HEK293 (cell line): ENCODE results near the gene TLL1.

Experiments used
- CTCF ChIA-PET: fragments of 350-600 bp; formaldehyde crosslinking; extraction: SDS; loops from one replicate; lab custom pipeline; 2021; ENCODE audit warnings: antibody characterized with exemption; lab: Yijun Ruan, JAX
- POLR2A ChIA-PET: fragments of 300-600 bp; formaldehyde crosslinking; extraction: SDS; loops from one replicate; lab custom pipeline; 2020; ENCODE audit warnings: antibody characterized with exemption, inconsistent platforms; lab: Yijun Ruan, JAX
- H3K27ac ChIP-seq: fragments of 200-500 bp; sonication (Bioruptor generic); 2 replicates; pipeline ENCODE4 v1.5.1; 2014; ENCODE audit warnings: low read depth, low read length, control low read depth, inconsistent platforms; ENCODE audit errors: extremely low read depth
- H3K36me3 ChIP-seq, 2 experiments: fragments of 200-500 bp in 1 of 2; sonication (Bioruptor generic) in 1 of 2; 1 replicate in 1 of 2; 2 replicates in 1 of 2; pipeline ENCODE4 v1.5.1; 2014 to 2017; ENCODE audit warnings: inconsistent platforms in 2 of 2, low read length in 2 of 2; ENCODE audit not compliant: control insufficient read depth in 2 of 2, insufficient read depth in 1 of 2
- H3K4me1 ChIP-seq: fragments of 200-500 bp; sonication (Bioruptor generic); 2 replicates; pipeline ENCODE4 v1.5.1; 2014; ENCODE audit warnings: mild to moderate bottlenecking, low read length, inconsistent platforms; ENCODE audit not compliant: control insufficient read depth, insufficient read depth
- H3K4me3 ChIP-seq: 2 replicates; pipeline ENCODE4 v1.5.1; 2011; ENCODE audit warnings: low read depth, mild to moderate bottlenecking, control low read depth, low read length, moderate library complexity
- H3K9me3 ChIP-seq: fragments of 200-500 bp; sonication (Bioruptor generic); 2 replicates; pipeline ENCODE4 v1.5.1; 2014; ENCODE audit warnings: low read depth, low read length, inconsistent platforms; ENCODE audit not compliant: control insufficient read depth, insufficient read depth
- BCL11A ChIP-seq: fragments of 450-650 bp; formaldehyde crosslinking; IDR thresholded peaks from 2 replicates; pipeline ENCODE4 v1.5.1; 2016; ENCODE audit warnings: low read depth, missing biosample characterization, missing genetic modification characterization
- BCL11B ChIP-seq: fragments of 450-650 bp; formaldehyde crosslinking; IDR thresholded peaks from 2 replicates; pipeline ENCODE4 v1.5.1; 2016; ENCODE audit warnings: low read depth, missing biosample characterization, missing genetic modification characterization
- GLIS2 ChIP-seq: fragments of 450-650 bp; formaldehyde crosslinking; IDR thresholded peaks from 2 replicates; pipeline ENCODE4 v1.5.1; 2016; ENCODE audit warnings: missing biosample characterization, missing genetic modification characterization
- HOXA7 ChIP-seq: sonication (generic); formaldehyde crosslinking; IDR thresholded peaks from 2 replicates; pipeline ENCODE4 v1.8.1; 2022; ENCODE audit warnings: missing genetic modification reagents, borderline replicate concordance
- KLF1 ChIP-seq: fragments of 450-650 bp; formaldehyde crosslinking; IDR thresholded peaks from 2 replicates; pipeline ENCODE4 v1.5.1; 2016; ENCODE audit warnings: missing biosample characterization, missing genetic modification characterization
- PRDM4 ChIP-seq: fragments of 450-650 bp; formaldehyde crosslinking; IDR thresholded peaks from 2 replicates; pipeline ENCODE4 v1.5.1; 2017; ENCODE audit warnings: missing biosample characterization, missing genetic modification characterization
- YY2 ChIP-seq: fragments of 450-650 bp; formaldehyde crosslinking; IDR thresholded peaks from 2 replicates; pipeline ENCODE4 v1.5.1; 2016; ENCODE audit warnings: missing biosample characterization, missing genetic modification characterization
- ZFP69B ChIP-seq: fragments of 450-650 bp; formaldehyde crosslinking; IDR thresholded peaks from 2 replicates; pipeline ENCODE4 v1.5.1; 2016; ENCODE audit warnings: missing biosample characterization, missing genetic modification characterization
- ZNF133 ChIP-seq: fragments of 450-650 bp; formaldehyde crosslinking; IDR thresholded peaks from 2 replicates; pipeline ENCODE4 v1.5.1; 2016; ENCODE audit warnings: missing biosample characterization, missing genetic modification characterization
- ZNF211 ChIP-seq: fragments of 450-650 bp; formaldehyde crosslinking; IDR thresholded peaks from 2 replicates; pipeline ENCODE4 v1.5.1; 2016; ENCODE audit warnings: low read depth, missing biosample characterization, missing genetic modification characterization
- ZNF223 ChIP-seq: fragments of 450-650 bp; formaldehyde crosslinking; IDR thresholded peaks from 2 replicates; pipeline ENCODE4 v1.5.1; 2016; ENCODE audit warnings: missing biosample characterization, missing genetic modification characterization
- ZNF280D ChIP-seq: fragments of 450-650 bp; formaldehyde crosslinking; IDR thresholded peaks from 2 replicates; pipeline ENCODE4 v1.5.1; 2016; ENCODE audit warnings: missing biosample characterization, missing genetic modification characterization
- ZNF391 ChIP-seq: fragments of 450-650 bp; formaldehyde crosslinking; IDR thresholded peaks from 2 replicates; pipeline ENCODE4 v1.5.1; 2016; ENCODE audit warnings: low read depth, missing biosample characterization, missing genetic modification characterization, borderline replicate concordance
- ZNF514 ChIP-seq: fragments of 450-650 bp; formaldehyde crosslinking; IDR thresholded peaks from 2 replicates; pipeline ENCODE4 v1.5.1; 2016; ENCODE audit warnings: missing biosample characterization, missing genetic modification characterization
- ZNF610 ChIP-seq: fragments of 450-650 bp; formaldehyde crosslinking; IDR thresholded peaks from 2 replicates; pipeline ENCODE4 v1.5.1; 2016; ENCODE audit warnings: missing biosample characterization, missing genetic modification characterization, borderline replicate concordance
- ZNF76 ChIP-seq: fragments of 450-650 bp; formaldehyde crosslinking; IDR thresholded peaks from 2 replicates; pipeline ENCODE4; 2016; ENCODE audit warnings: low read depth, missing biosample characterization, missing genetic modification characterization, borderline replicate concordance
- ZNF777 ChIP-seq: fragments of 450-650 bp; formaldehyde crosslinking; IDR thresholded peaks from 2 replicates; pipeline ENCODE4 v1.5.1; 2017; ENCODE audit warnings: missing biosample characterization, missing genetic modification characterization, borderline replicate concordance
- TF ChIP-seq, protein P1 (sequence below): fragments of 450-650 bp; formaldehyde crosslinking; IDR thresholded peaks from 2 replicates; pipeline ENCODE4 v1.5.1; 2016; ENCODE audit warnings: missing biosample characterization, missing genetic modification characterization
- TF ChIP-seq, protein P2 (sequence below): IDR thresholded peaks from 2 replicates; pipeline ENCODE4 v1.6.1; 2011; ENCODE audit warnings: mild to moderate bottlenecking, low read depth, low read length, borderline replicate concordance
- TF ChIP-seq, protein P3 (sequence below): fragments of 450-650 bp; formaldehyde crosslinking; IDR thresholded peaks from 2 replicates; pipeline ENCODE4 v1.5.1; 2017; ENCODE audit warnings: missing biosample characterization, missing genetic modification characterization

TLL1 gene

DNA sequence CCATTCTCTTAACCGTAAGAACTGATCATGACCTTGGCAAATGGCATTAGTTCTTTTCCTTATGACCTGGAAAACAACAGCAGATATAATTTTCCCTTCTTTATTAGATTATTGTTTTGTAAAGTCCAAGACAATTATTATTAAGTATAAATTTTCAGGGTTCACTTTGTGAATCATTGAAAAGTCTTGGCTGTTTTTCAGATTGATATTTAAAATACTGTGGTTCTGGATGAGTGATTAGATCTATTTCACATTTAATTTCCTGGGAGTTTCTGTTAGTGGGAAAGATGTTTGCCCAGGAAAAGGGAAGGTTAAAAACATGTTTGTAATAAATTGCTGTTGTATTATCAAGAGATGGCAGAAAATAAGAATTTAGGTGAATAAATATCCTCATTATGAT lies 194.9 kb downstream of the TLL1 start:
- no peak overlapping the region for H3K4me3 ChIP-seq
- TF ChIP-seq ZFP69B (tag by site-specific recombination): no peak
- TF ChIP-seq, all 188 proteins: peak for 0
- Histone ChIP-seq H3K27ac (no peak overlapping the region), H3K9me3 (no peaks in the 10 kb centered on the region), H3K4me1 (no peaks in the 10 kb centered on the region), H3K36me3 (no peaks in the 10 kb centered on the region)
- CTCF ChIA-PET: no interaction called here
- POLR2A ChIA-PET: no interaction called here

- POLR2A ChIA-PET: no interaction called here
- H3K9me3 ChIP-seq: no peaks in the 10 kb centered on the region
- H3K36me3 ChIP-seq: no peaks in the 10 kb centered on the region
- H3K4me3 ChIP-seq: no peak overlapping the region
- TF ChIP-seq ZFP69B (tag by site-specific recombination) (no peak), ZNF391 (no peak), BCL11A (tag by site-specific recombination) (no peak), ZNF133 (tag by site-specific recombination) (no peak), ZNF223 (tag by site-specific recombination) (no peak), ZNF514 (tag by site-specific recombination) (no peak), ZNF777 (tag by site-specific recombination) (no peak), PRDM4 (no peak), KLF1 (tag by site-specific recombination) (no peak), ZNF610 (no peak), BCL11B (tag by site-specific recombination) (no peak), YY2 (no peak), HOXA7 (CRISPR knock-in tag) (no peak), ZNF76 (no peak), ZNF211 (tag by site-specific recombination) (no peak), ZNF280D (tag by site-specific recombination) (no peak), GLIS2 (tag by site-specific recombination) (no peak)
- TF ChIP-seq, protein P1, sequence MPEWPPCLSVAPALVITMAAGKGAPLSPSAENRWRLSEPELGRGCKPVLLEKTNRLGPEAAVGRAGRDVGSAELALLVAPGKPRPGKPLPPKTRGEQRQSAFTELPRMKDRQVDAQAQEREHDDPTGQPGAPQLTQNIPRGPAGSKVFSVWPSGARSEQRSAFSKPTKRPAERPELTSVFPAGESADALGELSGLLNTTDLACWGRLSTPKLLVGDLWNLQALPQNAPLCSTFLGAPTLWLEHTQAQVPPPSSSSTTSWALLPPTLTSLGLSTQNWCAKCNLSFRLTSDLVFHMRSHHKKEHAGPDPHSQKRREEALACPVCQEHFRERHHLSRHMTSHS: no peak
- TF ChIP-seq, protein P2, sequence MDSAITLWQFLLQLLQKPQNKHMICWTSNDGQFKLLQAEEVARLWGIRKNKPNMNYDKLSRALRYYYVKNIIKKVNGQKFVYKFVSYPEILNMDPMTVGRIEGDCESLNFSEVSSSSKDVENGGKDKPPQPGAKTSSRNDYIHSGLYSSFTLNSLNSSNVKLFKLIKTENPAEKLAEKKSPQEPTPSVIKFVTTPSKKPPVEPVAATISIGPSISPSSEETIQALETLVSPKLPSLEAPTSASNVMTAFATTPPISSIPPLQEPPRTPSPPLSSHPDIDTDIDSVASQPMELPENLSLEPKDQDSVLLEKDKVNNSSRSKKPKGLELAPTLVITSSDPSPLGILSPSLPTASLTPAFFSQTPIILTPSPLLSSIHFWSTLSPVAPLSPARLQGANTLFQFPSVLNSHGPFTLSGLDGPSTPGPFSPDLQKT: no peak
- TF ChIP-seq, protein P3, sequence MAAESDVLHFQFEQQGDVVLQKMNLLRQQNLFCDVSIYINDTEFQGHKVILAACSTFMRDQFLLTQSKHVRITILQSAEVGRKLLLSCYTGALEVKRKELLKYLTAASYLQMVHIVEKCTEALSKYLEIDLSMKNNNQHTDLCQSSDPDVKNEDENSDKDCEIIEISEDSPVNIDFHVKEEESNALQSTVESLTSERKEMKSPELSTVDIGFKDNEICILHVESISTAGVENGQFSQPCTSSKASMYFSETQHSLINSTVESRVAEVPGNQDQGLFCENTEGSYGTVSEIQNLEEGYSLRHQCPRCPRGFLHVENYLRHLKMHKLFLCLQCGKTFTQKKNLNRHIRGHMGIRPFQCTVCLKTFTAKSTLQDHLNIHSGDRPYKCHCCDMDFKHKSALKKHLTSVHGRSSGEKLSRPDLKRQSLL: no peak
- TF ChIP-seq, all 188 proteins: peak for 0
- CTCF ChIA-PET: no interaction called here
- H3K27ac ChIP-seq: no peak overlapping the region
- no peaks in the 10 kb centered on the region for H3K4me1 ChIP-seq
These were observed 200.7 kb downstream of the TLL1 start for GRCh38 chr4:166073783-166074182.
